HepG2 (cell line): ENCODE data around the gene SUN1. TPM values are rescaled to one million over a fixed set of nuclear protein-coding genes. Genes with fewer than 3 reads are reported as not detected.
"Not testable (repeated sequence)": the region's sequence is repeated elsewhere in the genome, so short reads cannot be mapped to it uniquely, and the experiment has no call there.

Experiments used
- ATAC-seq: fragments of 200-7000 bp; cut with Tn5 transposase; 3 replicates; pipeline ENCODE4 v1.9.1; 2020; ENCODE audit warnings: mild to moderate bottlenecking, moderate library complexity
- BruUV-seq: library from RNA; stranded (reverse); fragments of 400-500 nt; replicated peaks from 2 replicates; lab custom pipeline; 2021; lab: Mats Ljungman, UMichigan
- CTCF ChIA-PET: fragments of 300-600 bp; formaldehyde crosslinking; extraction: SDS; loops from one replicate; lab custom pipeline; 2021; ENCODE audit warnings: low total read pairs, inconsistent platforms, low intra/inter-chr PET ratio; lab: Yijun Ruan, JAX
- POLR2A ChIA-PET: fragments of 350-600 bp; sonication (Branson Sonifier 250); formaldehyde crosslinking; loops from one replicate; lab custom pipeline; 2020; ENCODE audit warnings: antibody characterized with exemption, inconsistent platforms; lab: Yijun Ruan, JAX
- DNase-seq: peaks from one replicate; pipeline ENCODE4 v3.0.0-alpha.2; 2015; ENCODE audit warnings: low spot score
- FAIRE-seq: peaks from 3 replicates; lab custom pipeline; 2011; peaks lifted over from hg19 to GRCh38; lab: Jason Lieb, UNC
- H2AFZ ChIP-seq: one replicate; pipeline ENCODE4 v1.6.1; 2011; ENCODE audit warnings: low read length, inconsistent platforms
- H3K27ac ChIP-seq: fragments of 300-600 bp; 3 replicates; pipeline ENCODE4 v1.8.0; 2011; ENCODE audit warnings: mixed run types, mild to moderate bottlenecking, mixed read lengths, low read length, inconsistent platforms; ENCODE audit not compliant: insufficient read depth; ENCODE audit errors: extremely low read length
- H3K27me3 ChIP-seq, 2 experiments: fragments of 200-600 bp in 1 of 2; 2 replicates in 1 of 2; 3 replicates in 1 of 2; pipeline versions ENCODE4 v1.6.0 to v1.8.0; 2011; ENCODE audit warnings: low read length in 2 of 2, mild to moderate bottlenecking in 2 of 2, moderate library complexity in 2 of 2, inconsistent platforms in 1 of 2; ENCODE audit not compliant: insufficient read depth in 2 of 2, control insufficient read depth in 1 of 2
- H3K36me3 ChIP-seq, 2 experiments: fragments of 200-600 bp in 1 of 2; replicated peaks in 1 of 2; 2 replicates in 1 of 2; 3 replicates in 1 of 2; pipeline versions ENCODE4 v1.5.1 to v1.8.0; 2011; ENCODE audit warnings: low read length in 2 of 2, inconsistent platforms in 1 of 2; ENCODE audit not compliant: insufficient read depth in 2 of 2, control insufficient read depth in 1 of 2
- H3K4me1 ChIP-seq: 2 replicates; pipeline ENCODE4 v1.5.1; 2012; ENCODE audit warnings: low read length, inconsistent platforms; ENCODE audit not compliant: insufficient read depth
- H3K4me2 ChIP-seq: 2 replicates; pipeline ENCODE4 v1.6.0; 2011; ENCODE audit warnings: low read depth, low read length, inconsistent platforms
- H3K4me3 ChIP-seq, 3 experiments: fragments of 200-600 bp in 1 of 3; sonication (generic), shearing (Covaris generic) in 1 of 3; replicated peaks in 1 of 3; 2 replicates each; pipeline ENCODE4 v1.5.1; 2011 to 2016; ENCODE audit warnings: low read length in 3 of 3, inconsistent platforms in 2 of 3, low read depth in 2 of 3, mild to moderate bottlenecking in 2 of 3, control low read depth in 1 of 3, mixed read lengths in 1 of 3; ENCODE audit not compliant: insufficient read depth in 1 of 3
- H3K79me2 ChIP-seq: one replicate; pipeline ENCODE4 v1.6.1; 2011; ENCODE audit warnings: low read length, inconsistent platforms; ENCODE audit not compliant: insufficient read depth
- H3K9ac ChIP-seq: 2 replicates; pipeline ENCODE4 v1.6.0; 2011; ENCODE audit warnings: mild to moderate bottlenecking, low read depth, low read length, inconsistent platforms; ENCODE audit not compliant: insufficient read depth
- H3K9me3 ChIP-seq: 2 replicates; pipeline ENCODE4 v1.5.1; 2012; ENCODE audit warnings: mild to moderate bottlenecking, low read length
- H4K20me1 ChIP-seq: 2 replicates; pipeline ENCODE4 v1.6.0; 2011; ENCODE audit warnings: inconsistent platforms, mild to moderate bottlenecking, low read length, moderate library complexity; ENCODE audit not compliant: insufficient read depth
- ATF7-NPFF ChIP-seq: sonication (generic); formaldehyde crosslinking; IDR thresholded peaks from 2 replicates; pipeline ENCODE4 v1.8.1; 2023; ENCODE audit warnings: mild to moderate bottlenecking, low read depth, missing genetic modification reagents, moderate library complexity
- BRCA1 ChIP-seq: sonication (generic); formaldehyde crosslinking; IDR thresholded peaks from 2 replicates; pipeline ENCODE4 v1.4.0; 2020; ENCODE audit warnings: missing genetic modification reagents
- GATAD2A ChIP-seq: IDR thresholded peaks from 2 replicates; pipeline ENCODE4 v1.6.1; 2016
- HDAC6 ChIP-seq: fragments of 200-600 bp; sonication (generic); IDR thresholded peaks from 2 replicates; pipeline ENCODE4 v1.7.0; 2017; ENCODE audit warnings: mild to moderate bottlenecking, antibody characterized with exemption, low read length, low read depth
- HMG20A ChIP-seq: IDR thresholded peaks from 2 replicates; pipeline ENCODE4 v1.6.1; 2016; ENCODE audit warnings: borderline replicate concordance
- HNF4A ChIP-seq: sonication (generic); formaldehyde crosslinking; IDR thresholded peaks from 2 replicates; pipeline ENCODE4 v1.4.0; 2020; ENCODE audit warnings: missing genetic modification reagents
- HOXD1 ChIP-seq: sonication (generic); formaldehyde crosslinking; IDR thresholded peaks from 2 replicates; pipeline ENCODE4 v1.5.0; 2020; ENCODE audit warnings: missing genetic modification reagents
- KDM1A ChIP-seq: IDR thresholded peaks from 2 replicates; pipeline ENCODE4 v1.6.1; 2016; ENCODE audit warnings: missing compliant biosample characterization
- KLF16 ChIP-seq, 2 experiments: sonication (generic) in 1 of 2; formaldehyde crosslinking in 1 of 2; IDR thresholded peaks; 2 replicates each; pipeline versions ENCODE4 v1.6.1 to v1.8.0; 2016 to 2023; ENCODE audit warnings: missing genetic modification reagents in 2 of 2, missing compliant biosample characterization in 1 of 2
- KMT2A ChIP-seq: sonication (generic); formaldehyde crosslinking; IDR thresholded peaks from 2 replicates; pipeline ENCODE4 v1.4.0; 2020; ENCODE audit warnings: missing genetic modification reagents
- MAFG ChIP-seq: sonication (generic); formaldehyde crosslinking; IDR thresholded peaks from 2 replicates; pipeline ENCODE4 v1.5.1; 2020; ENCODE audit warnings: mild to moderate bottlenecking, missing genetic modification reagents
- RELA ChIP-seq: sonication (generic); formaldehyde crosslinking; IDR thresholded peaks from 2 replicates; pipeline ENCODE4 v1.4.0; 2020; ENCODE audit warnings: missing genetic modification reagents
- ZFP1 ChIP-seq: IDR thresholded peaks from 2 replicates; pipeline ENCODE4 v1.6.1; 2016
- ZNF337 ChIP-seq: sonication (generic); formaldehyde crosslinking; IDR thresholded peaks from 2 replicates; pipeline ENCODE4 v1.5.1; 2020; ENCODE audit warnings: missing genetic modification reagents, low read depth, mild to moderate bottlenecking, borderline replicate concordance
- ZNF451 ChIP-seq: sonication (generic); formaldehyde crosslinking; IDR thresholded peaks from 2 replicates; pipeline ENCODE4 v1.5.0; 2020; ENCODE audit warnings: mild to moderate bottlenecking, missing genetic modification reagents
- ZNF550 ChIP-seq: sonication (generic); formaldehyde crosslinking; IDR thresholded peaks from 2 replicates; pipeline ENCODE4 v1.4.0; 2020; ENCODE audit warnings: mild to moderate bottlenecking, missing genetic modification reagents, borderline replicate concordance
- ZNF687 ChIP-seq: sonication (generic); formaldehyde crosslinking; IDR thresholded peaks from 2 replicates; pipeline ENCODE4 v1.5.1; 2020; ENCODE audit warnings: mild to moderate bottlenecking, missing genetic modification reagents, moderate library complexity
- WGBS: methylation state at CpG from one replicate; pipeline ENCODE4 v1.1.6; 2017; ENCODE audit warnings: low lambda C conversion rate; 5-methylcytosine and 5-hydroxymethylcytosine counted together
- in situ Hi-C: cut with HindIII; loops from 2 replicates; pipeline ENCODE4 v1.10.0; 2017; ENCODE audit warnings: low pct_unique_long_range_greater_than_20kb; ENCODE audit not compliant: extremely low pct_ligation_motif_present
- intact Hi-C: fragments of 100-400 bp; cut with micrococcal nuclease; formaldehyde crosslinking; loops from one replicate; pipeline ENCODE4 v1.10.0; 2022; ENCODE audit not compliant: unreplicated experiment
- polyA plus RNA-seq, 8 experiments: library from polyadenylated mRNA; depleted of rRNA in 3 of 8; stranded (reverse) in 7 of 8; unstranded in 1 of 8; fragments of >200 nt; fragmentation: Illumina TruSeq in 4 of 8; extraction: Trizol in 4 of 8; gene quantifications; 2 replicates each; pipeline versions ENCODE4 v1.2.1 to v1.2.3, GENCODE V29; 2011 to 2016; ENCODE audit warnings: low read depth in 4 of 8, missing spikeins in 1 of 8, mixed read lengths in 1 of 8; ENCODE audit not compliant: insufficient read depth in 1 of 8
- total RNA-seq, 5 experiments: library from RNA; depleted of rRNA; stranded (reverse); fragments of >200 nt; fragmentation: Illumina TruSeq; extraction: Trizol; gene quantifications; 2 replicates each; pipeline ENCODE4 v1.2.3, GENCODE V29; 2016; ENCODE audit warnings: low read depth in 1 of 5

Gene SUN1
- total and polyA plus RNA-seq, 2 of the 13 experiments (the other 11 are each of a cell fraction or from before 2014, with no cell fraction given), result 47.0 to 126 TPM

- no peak for TF ChIP-seq ZNF687 (CRISPR knock-in tag)
These were observed 29.0 kb upstream of the SUN1 start (continued) for GRCh38 chr7:803243-803635.

- H3K9me3 ChIP-seq, H3K4me2 ChIP-seq, intact Hi-C loops, H3K9ac ChIP-seq, H3K4me3 ChIP-seq, H3K36me3 ChIP-seq, H3K4me1 ChIP-seq, H3K27me3 ChIP-seq, H2AFZ ChIP-seq, H3K27ac ChIP-seq, FAIRE-seq, H3K79me2 ChIP-seq, in situ Hi-C loops, ATAC-seq, DNase-seq, CTCF ChIA-PET, BruUV-seq, POLR2A ChIA-PET, H4K20me1 ChIP-seq: not testable (repeated sequence)
- WGBS, result 100% methylated on average over 4 of the region's 4 CpGs
These were observed 28.5 kb upstream of the SUN1 start for GRCh38 chr7:803796-804195.

GRCh38 chr7:805261-805660, 27.0 kb upstream of the SUN1 start:
- in situ Hi-C loops, result no loop called here
- H3K4me1 ChIP-seq, result peaks cover 8% of the 10 kb centered on the region
- no peaks in the 10 kb centered on the region for H3K9me3 ChIP-seq
- H2AFZ ChIP-seq, result no peak overlapping the region
- H3K79me2 ChIP-seq, result no peaks in the 10 kb centered on the region
- intact Hi-C loops, result no loop called here
- CTCF ChIA-PET, result no interaction called here
- H4K20me1 ChIP-seq, result no peaks in the 10 kb centered on the region
- ATAC-seq (no peak), FAIRE-seq (no peak), DNase-seq (no peak)
- WGBS, result 78% methylated on average over 18 of the region's 18 CpGs
- H3K9ac ChIP-seq, result no peak overlapping the region
- no TSS peak for BruUV-seq
- no peaks in the 10 kb centered on the region for H3K27me3 ChIP-seq
- no peak overlapping the region for H3K4me2 ChIP-seq
- H3K4me3 ChIP-seq, result no peak overlapping the region
- POLR2A ChIA-PET, result no interaction called here
- no peaks in the 10 kb centered on the region for H3K36me3 ChIP-seq
- H3K27ac ChIP-seq, result no peak overlapping the region
- TF ChIP-seq HDAC6 (no peak), ATF7-NPFF (CRISPR knock-in tag) (no peak), HMG20A (CRISPR knock-in tag) (no peak), GATAD2A (CRISPR knock-in tag) (no peak), BRCA1 (CRISPR knock-in tag) (no peak), KLF16 (CRISPR knock-in tag; IDR thresholded peaks at IDR 0.05) (no peak), MAFG (CRISPR knock-in tag) (no peak), ZNF550 (CRISPR knock-in tag) (no peak), ZNF451 (CRISPR knock-in tag) (no peak), RELA (CRISPR knock-in tag) (no peak), HOXD1 (CRISPR knock-in tag) (no peak), HNF4A (CRISPR knock-in tag) (no peak), ZFP1 (CRISPR knock-in tag) (no peak), ZNF337 (CRISPR knock-in tag) (no peak), KMT2A (no peak), KDM1A (CRISPR knock-in tag) (no peak)
